Tibial artery (tissue), 4 donors: ENCODE data around the gene WDR93.

Experiments
- DNase-seq, 2 donors: peaks; one replicate each; pipeline ENCODE4 v3.0.0-alpha.2; 2019
- H3K27ac ChIP-seq, 2 donors: fragments of 200-600 bp; sonication (generic) in 1 of 2; 1 replicate in 1 of 2; 2 replicates in 1 of 2; pipeline ENCODE4 v1.5.1; 2018 to 2019; ENCODE audit warnings: mild to moderate bottlenecking in 1 of 2
- H3K27me3 ChIP-seq, 2 donors: fragments of 200-600 bp; sonication (generic) in 1 of 2; one replicate each; pipeline versions ENCODE4 v1.5.1 to v1.6.0; 2016 to 2019
- H3K36me3 ChIP-seq, 3 donors: fragments of 200-600 bp; sonication (generic) in 2 of 3; one replicate each; pipeline ENCODE4 v1.5.1; 2016 to 2019; ENCODE audit warnings: mild to moderate bottlenecking in 2 of 3
- H3K4me1 ChIP-seq, 4 donors: fragments of 200-600 bp; sonication (generic) in 2 of 4; 1 replicate in 3 of 4; 2 replicates in 1 of 4; pipeline ENCODE4 v1.5.1; 2016 to 2019
- H3K4me3 ChIP-seq, 2 donors: fragments of 200-600 bp; sonication (generic) in 1 of 2; 1 replicate in 1 of 2; 2 replicates in 1 of 2; pipeline ENCODE4 v1.5.1; 2018 to 2019; ENCODE audit warnings: mild to moderate bottlenecking in 2 of 2
- H3K9me3 ChIP-seq, 3 donors: fragments of 200-600 bp; sonication (generic) in 1 of 3; one replicate each; pipeline ENCODE4 v1.5.1; 2016 to 2019
- CTCF ChIP-seq, 2 experiments: fragments of 200-600 bp in 1 of 2; fragments of 450-650 bp in 1 of 2; IDR thresholded peaks; one replicate each; pipeline ENCODE4 v1.5.1; 2017 to 2019; ENCODE audit warnings: antibody characterized with exemption in 2 of 2, mild to moderate bottlenecking in 1 of 2, moderate library complexity in 1 of 2
- intact Hi-C: fragments of 100-400 bp; cut with DNase I; formaldehyde crosslinking; loops from one replicate; pipeline ENCODE4 v1.15.0; 2023; ENCODE audit warnings: low total_unique reads

The WDR93 gene

GRCh38 chr15:89647191-89647851, 43.3 kb upstream of the WDR93 start:
- peaks cover 0 to 62% (median 28%) of the 10 kb centered on the region in 3 donors for H3K36me3 ChIP-seq
- H3K27me3 ChIP-seq: no peaks in the 10 kb centered on the region
- H3K4me1 ChIP-seq: peaks cover 0 to 6% (median 0%) of the 10 kb centered on the region in 4 donors
- intact Hi-C loops: loop anchor here (5.0 to 10.0 kb wide), 2 partner anchors 57 to 105 kb away; partner anchors contain the start of gene MESP1
- H3K9me3 ChIP-seq: no peaks in the 10 kb centered on the region
- TF ChIP-seq CTCF (IDR thresholded peaks at IDR 0.05): peak; percentile 88 to 93
- no peak overlapping the region for H3K27ac ChIP-seq
- no peak overlapping the region for H3K4me3 ChIP-seq
- peak; percentile 86 for DNase-seq

- intact Hi-C loops: loop anchor here (5.0 to 10.0 kb wide), 2 partner anchors 56 to 104 kb away; partner anchors contain the start of gene MESP1
- peak; percentile 15 to 49 for DNase-seq
- Histone ChIP-seq H3K4me3 (no peak overlapping the region), H3K36me3 (peaks cover 0 to 56% (median 21%) of the 10 kb centered on the region in 3 donors), H3K9me3 (no peaks in the 10 kb centered on the region), H3K4me1 (peaks cover 0 to 6% (median 0%) of the 10 kb centered on the region in 4 donors), H3K27me3 (no peaks in the 10 kb centered on the region), H3K27ac (no peak overlapping the region)
- no peak for TF ChIP-seq CTCF (IDR thresholded peaks at IDR 0.05)
Observed at GRCh38 chr15:89648106-89649012, 42.3 kb upstream of the WDR93 start.

GRCh38 chr15:89649013-89649625, 41.5 kb upstream of the WDR93 start:
- H3K27ac ChIP-seq: no peak overlapping the region
- no peaks in the 10 kb centered on the region for H3K27me3 ChIP-seq
- intact Hi-C loops: loop anchor here (5.0 to 10.0 kb wide), 2 partner anchors 56 to 103 kb away; partner anchors contain the start of gene MESP1
- H3K4me1 ChIP-seq: peaks cover 0 to 6% (median 3%) of the 10 kb centered on the region in 4 donors
- TF ChIP-seq CTCF (IDR thresholded peaks at IDR 0.05): no peak
- H3K36me3 ChIP-seq: peaks cover 0 to 54% (median 21%) of the 10 kb centered on the region in 3 donors
- no peak overlapping the region for H3K4me3 ChIP-seq
- DNase-seq: peak; percentile 16 to 64
- no peaks in the 10 kb centered on the region for H3K9me3 ChIP-seq

- TF ChIP-seq CTCF (IDR thresholded peaks at IDR 0.05): no peak
- Histone ChIP-seq H3K27me3 (no peaks in the 10 kb centered on the region), H3K27ac (no peak overlapping the region), H3K4me3 (no peak overlapping the region), H3K36me3 (peaks cover 0 to 48% (median 19%) of the 10 kb centered on the region in 3 donors), H3K4me1 (peaks cover 0 to 12% (median 5%) of the 10 kb centered on the region in 4 donors), H3K9me3 (no peaks in the 10 kb centered on the region)
- intact Hi-C loops: loop anchor here (5.0 to 10.0 kb wide), 2 partner anchors 55 to 103 kb away; partner anchors contain the start of gene MESP1
- peak; percentile 10 to 59 for DNase-seq
Observed at GRCh38 chr15:89649716-89650115, 40.9 kb upstream of the WDR93 start.

- TF ChIP-seq CTCF (IDR thresholded peaks at IDR 0.05): no peak
- intact Hi-C loops: no loop called here
- H3K4me1 ChIP-seq: peaks cover 0 to 20% (median 8%) of the 10 kb centered on the region in 4 donors
- H3K4me3 ChIP-seq: no peak overlapping the region
- H3K36me3 ChIP-seq: peaks cover 0 to 29% (median 9%) of the 10 kb centered on the region in 3 donors
- no peaks in the 10 kb centered on the region for H3K9me3 ChIP-seq
- H3K27me3 ChIP-seq: no peaks in the 10 kb centered on the region
- peak; percentile 15 to 32 for DNase-seq
- H3K27ac ChIP-seq: no peak overlapping the region
Observed at GRCh38 chr15:89652131-89652530, 38.5 kb upstream of the WDR93 start.
